Colonic mucosa (tissue), 4 donors: Measurements from ENCODE around the gene ZNF341. TPM values are rescaled to one million over a fixed set of nuclear protein-coding genes. Genes with fewer than 3 reads are reported as not detected.

Experiments used
- DNase-seq: peaks from one replicate; pipeline ENCODE4 v3.0.0-alpha.2; 2020
- H3K27ac ChIP-seq: fragments of 200-600 bp; one replicate; pipeline ENCODE4 v1.8.0; 2021
- H3K27me3 ChIP-seq: fragments of 200-600 bp; one replicate; pipeline ENCODE4 v1.8.0; 2021
- H3K36me3 ChIP-seq: fragments of 200-600 bp; one replicate; pipeline ENCODE4 v1.8.0; 2021
- H3K4me1 ChIP-seq: fragments of 200-600 bp; one replicate; pipeline ENCODE4 v1.8.0; 2021; ENCODE audit warnings: mild to moderate bottlenecking
- H3K4me3 ChIP-seq: fragments of 200-600 bp; one replicate; pipeline ENCODE4 v1.8.0; 2021
- H3K9ac ChIP-seq, 2 donors: one replicate each; pipeline ENCODE4 v1.7.0; 2013; ENCODE audit warnings: control low read depth in 2 of 2, low read depth in 2 of 2, low read length in 2 of 2
- H3K9me3 ChIP-seq: fragments of 200-600 bp; one replicate; pipeline ENCODE4 v1.8.0; 2021
- intact Hi-C: fragments of 100-400 bp; cut with DNase I; formaldehyde crosslinking; loops from one replicate; pipeline ENCODE4 v1.14.1; 2022
- total RNA-seq, 2 donors: library from RNA; stranded (reverse); fragmentation: NEBNext Ultra II Directional in 1 of 2; extraction: Animal tissue kit (Norgen Biotek cat#: 25700) in 1 of 2; gene quantifications; one replicate each; pipeline ENCODE4 v1.2.1, GENCODE V29; 2021
- TF ChIP-seq, protein P1 (sequence below): fragments of 200-600 bp; IDR thresholded peaks from one replicate; pipeline ENCODE4 v1.8.0; 2022; ENCODE audit warnings: antibody characterized with exemption, mild to moderate bottlenecking
- donor health status: healthy.
- donor health status: DM: no; HTN: no; CAD: no.
- donor health status: DM: no; HTN: no; CAD: no.

The ZNF341 gene
- total RNA-seq, 2 donors from 2014 or later, result 2.7 to 6.1 TPM

- peaks cover 3% of the 10 kb centered on the region for H3K4me1 ChIP-seq
- DNase-seq, result no peak
- no peaks in the 10 kb centered on the region for H3K36me3 ChIP-seq
- no peak overlapping the region for H3K9ac ChIP-seq
- no peak overlapping the region for H3K27ac ChIP-seq
- peaks cover 6% of the 10 kb centered on the region for H3K9me3 ChIP-seq
- intact Hi-C loops, result no loop called here
- H3K4me3 ChIP-seq, result no peak overlapping the region
- TF ChIP-seq, protein P1, sequence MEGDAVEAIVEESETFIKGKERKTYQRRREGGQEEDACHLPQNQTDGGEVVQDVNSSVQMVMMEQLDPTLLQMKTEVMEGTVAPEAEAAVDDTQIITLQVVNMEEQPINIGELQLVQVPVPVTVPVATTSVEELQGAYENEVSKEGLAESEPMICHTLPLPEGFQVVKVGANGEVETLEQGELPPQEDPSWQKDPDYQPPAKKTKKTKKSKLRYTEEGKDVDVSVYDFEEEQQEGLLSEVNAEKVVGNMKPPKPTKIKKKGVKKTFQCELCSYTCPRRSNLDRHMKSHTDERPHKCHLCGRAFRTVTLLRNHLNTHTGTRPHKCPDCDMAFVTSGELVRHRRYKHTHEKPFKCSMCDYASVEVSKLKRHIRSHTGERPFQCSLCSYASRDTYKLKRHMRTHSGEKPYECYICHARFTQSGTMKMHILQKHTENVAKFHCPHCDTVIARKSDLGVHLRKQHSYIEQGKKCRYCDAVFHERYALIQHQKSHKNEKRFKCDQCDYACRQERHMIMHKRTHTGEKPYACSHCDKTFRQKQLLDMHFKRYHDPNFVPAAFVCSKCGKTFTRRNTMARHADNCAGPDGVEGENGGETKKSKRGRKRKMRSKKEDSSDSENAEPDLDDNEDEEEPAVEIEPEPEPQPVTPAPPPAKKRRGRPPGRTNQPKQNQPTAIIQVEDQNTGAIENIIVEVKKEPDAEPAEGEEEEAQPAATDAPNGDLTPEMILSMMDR, result no peak
- no peaks in the 10 kb centered on the region for H3K27me3 ChIP-seq
These were observed 5.2 kb downstream of the ZNF341 start for GRCh38 chr20:33736962-33737361.

- Histone ChIP-seq H3K9me3 (peaks cover 6% of the 10 kb centered on the region), H3K4me3 (no peak overlapping the region), H3K9ac (no peak overlapping the region), H3K27ac (no peak overlapping the region), H3K27me3 (no peaks in the 10 kb centered on the region), H3K4me1 (no peaks in the 10 kb centered on the region), H3K36me3 (no peaks in the 10 kb centered on the region)
- DNase-seq, result no peak
- TF ChIP-seq, protein P1, result no peak
- intact Hi-C loops, result no loop called here
These were observed 7.7 kb downstream of the ZNF341 start for GRCh38 chr20:33739493-33739892.

DNA sequence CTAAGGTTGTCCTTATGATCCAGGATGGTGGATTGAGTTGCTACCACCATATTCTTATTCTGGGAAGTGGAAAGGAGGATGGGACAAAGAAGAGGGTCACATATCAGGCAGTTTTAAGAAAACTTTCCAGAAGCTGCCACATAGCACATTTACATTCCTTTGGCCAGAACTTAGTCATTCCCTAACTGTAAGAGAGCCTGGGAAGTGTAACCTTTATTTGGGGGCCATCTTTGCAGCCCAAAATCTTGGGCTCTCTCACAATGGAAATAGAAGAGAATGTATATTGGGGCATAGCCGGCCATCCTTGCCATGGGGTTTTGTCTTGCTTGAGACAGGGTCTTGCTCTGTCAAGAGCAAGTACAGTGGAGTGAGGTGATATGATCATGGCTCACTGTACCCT lies 8.4 kb downstream of the ZNF341 start:
- Histone ChIP-seq H3K4me1 (no peaks in the 10 kb centered on the region), H3K36me3 (no peaks in the 10 kb centered on the region), H3K9me3 (peaks cover 6% of the 10 kb centered on the region), H3K27ac (no peak overlapping the region), H3K4me3 (no peak overlapping the region), H3K27me3 (no peaks in the 10 kb centered on the region), H3K9ac (no peak overlapping the region)
- intact Hi-C loops, result no loop called here
- no peak for DNase-seq
- TF ChIP-seq, protein P1, result no peak

GRCh38 chr20:33744181-33744580 lies 12.4 kb downstream of the ZNF341 start:
- DNase-seq, result no peak
- intact Hi-C loops, result no loop called here
- Histone ChIP-seq H3K27me3 (no peaks in the 10 kb centered on the region), H3K9ac (no peak overlapping the region), H3K9me3 (no peaks in the 10 kb centered on the region), H3K36me3 (no peaks in the 10 kb centered on the region), H3K27ac (no peak overlapping the region), H3K4me3 (no peak overlapping the region), H3K4me1 (no peaks in the 10 kb centered on the region)
- TF ChIP-seq, protein P1, result no peak

DNA sequence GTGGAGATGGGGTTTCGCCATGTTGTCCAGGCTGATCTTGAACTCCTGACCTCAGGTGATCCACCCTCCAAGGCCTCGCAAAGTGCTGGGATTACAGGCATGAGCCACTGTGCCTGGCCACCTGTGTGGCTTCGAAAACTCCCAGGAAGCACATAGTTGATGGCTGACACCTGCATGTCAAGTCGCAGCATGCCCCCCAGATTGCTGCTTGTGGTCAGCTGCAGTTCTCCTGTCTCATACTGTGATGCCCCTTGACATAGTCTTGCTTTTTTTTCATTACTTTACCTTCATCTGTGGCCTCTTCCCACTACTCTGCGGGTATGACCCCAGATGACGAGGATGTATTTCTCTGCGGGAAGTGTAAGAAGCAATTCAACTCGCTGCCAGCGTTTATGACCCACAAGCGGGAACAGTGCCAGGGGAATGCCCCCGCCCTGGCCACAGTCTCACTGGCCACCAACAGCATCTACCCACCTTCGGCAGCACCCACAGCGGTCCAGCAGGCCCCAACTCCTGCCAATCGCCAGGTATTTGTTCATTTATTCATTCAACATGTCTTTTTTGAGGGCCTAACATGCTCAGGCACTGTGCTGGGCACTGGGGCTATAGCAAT lies 13.1 kb downstream of the ZNF341 start:
- TF ChIP-seq, protein P1, result no peak
- intact Hi-C loops, result no loop called here
- Histone ChIP-seq H3K36me3 (no peaks in the 10 kb centered on the region), H3K9ac (peak overlapping the region in 1 of 2 donors; percentile 26), H3K4me1 (no peaks in the 10 kb centered on the region), H3K9me3 (no peaks in the 10 kb centered on the region), H3K27ac (peak overlapping the region; percentile 44), H3K27me3 (no peaks in the 10 kb centered on the region), H3K4me3 (no peak overlapping the region)
- peak; percentile 66 for DNase-seq
